Liver (tissue), 9 donors: ENCODE measurements around the gene NMBR. TPM values are rescaled to one million over a fixed set of nuclear protein-coding genes. Genes with fewer than 3 reads are reported as not detected.

Experiments used
- DNase-seq: peaks from one replicate; pipeline ENCODE4 v3.0.0-alpha.2; 2017; ENCODE audit warnings: low spot score
- H3K27ac ChIP-seq, 2 donors: one replicate each; pipeline ENCODE4 v1.7.0; 2013; ENCODE audit warnings: inconsistent platforms in 2 of 2, low read length in 2 of 2, control low read depth in 1 of 2, low read depth in 1 of 2, mild to moderate bottlenecking in 1 of 2
- H3K27me3 ChIP-seq, 4 donors: one replicate each; pipeline versions ENCODE4 v1.6.1 to v1.7.0; 2013; ENCODE audit warnings: low read length in 3 of 4, inconsistent platforms in 1 of 4, mild to moderate bottlenecking in 1 of 4, moderate library complexity in 1 of 4; ENCODE audit not compliant: control insufficient read depth in 4 of 4, insufficient read depth in 4 of 4
- H3K36me3 ChIP-seq, 4 donors: one replicate each; pipeline versions ENCODE4 v1.6.1 to v1.7.0; 2013; ENCODE audit warnings: low read length in 3 of 4, mild to moderate bottlenecking in 3 of 4, low read depth in 1 of 4, moderate library complexity in 1 of 4; ENCODE audit not compliant: control insufficient read depth in 4 of 4, insufficient read depth in 3 of 4
- H3K4me1 ChIP-seq, 4 donors: one replicate each; pipeline versions ENCODE4 v1.6.1 to v1.7.0; 2013; ENCODE audit warnings: low read length in 3 of 4, mild to moderate bottlenecking in 3 of 4, moderate library complexity in 1 of 4; ENCODE audit not compliant: control insufficient read depth in 4 of 4, insufficient read depth in 4 of 4
- H3K4me3 ChIP-seq, 3 donors: one replicate each; pipeline versions ENCODE4 v1.6.1 to v1.7.0; 2013; ENCODE audit warnings: low read length in 3 of 3, control low read depth in 1 of 3, low read depth in 1 of 3, mild to moderate bottlenecking in 1 of 3
- H3K9ac ChIP-seq, 2 donors: one replicate each; pipeline ENCODE4 v1.7.0; 2013; ENCODE audit warnings: low read length in 2 of 2, mild to moderate bottlenecking in 2 of 2, moderate library complexity in 2 of 2, control low read depth in 1 of 2, low read depth in 1 of 2
- H3K9me3 ChIP-seq, 4 donors: one replicate each; pipeline versions ENCODE4 v1.6.1 to v1.7.0; 2013; ENCODE audit warnings: low read length in 3 of 4; ENCODE audit not compliant: control insufficient read depth in 4 of 4
- ATF3 ChIP-seq: IDR thresholded peaks from 2 replicates; pipeline ENCODE4 v1.6.1; 2016; ENCODE audit warnings: antibody characterized with exemption
- CTCF ChIP-seq: fragments of 150-350 bp; IDR thresholded peaks from 2 replicates; pipeline ENCODE4 v1.5.1; 2017; ENCODE audit warnings: improper control_type of control experiment, low read depth, low read length; ENCODE audit not compliant: missing input control
- EGR1 ChIP-seq, 2 donors: IDR thresholded peaks; 2 replicates each; pipeline ENCODE4 v1.6.1; 2016 to 2018; ENCODE audit warnings: antibody characterized with exemption in 2 of 2, low read depth in 2 of 2
- FOXA1 ChIP-seq: IDR thresholded peaks from 2 replicates; pipeline ENCODE4 v1.6.1; 2016; ENCODE audit warnings: antibody characterized with exemption
- FOXA2 ChIP-seq: IDR thresholded peaks from 2 replicates; pipeline ENCODE4 v1.6.1; 2016; ENCODE audit warnings: antibody characterized with exemption
- GABPA ChIP-seq, 2 donors: IDR thresholded peaks in 1 of 2; conservative IDR thresholded peaks in 1 of 2; 2 replicates each; pipeline ENCODE4 v1.6.1; 2016; ENCODE audit warnings: antibody characterized with exemption in 2 of 2, mild to moderate bottlenecking in 1 of 2, moderate library complexity in 1 of 2
- HNF4A ChIP-seq, 2 donors: conservative IDR thresholded peaks; 2 replicates each; pipeline ENCODE4 v1.6.1; 2016; ENCODE audit warnings: antibody characterized with exemption in 2 of 2, mild to moderate bottlenecking in 2 of 2
- HNF4G ChIP-seq: IDR thresholded peaks from 2 replicates; pipeline ENCODE4 v1.6.1; 2016; ENCODE audit warnings: antibody characterized with exemption
- JUND ChIP-seq, 2 donors: IDR thresholded peaks; 2 replicates each; pipeline ENCODE4 v1.6.1; 2016; ENCODE audit warnings: antibody characterized with exemption in 2 of 2
- NR2F2 ChIP-seq: IDR thresholded peaks from 2 replicates; pipeline ENCODE4 v1.6.1; 2016; ENCODE audit warnings: antibody characterized with exemption
- RAD21 ChIP-seq, 2 donors: IDR thresholded peaks; 2 replicates each; pipeline ENCODE4 v1.6.1; 2016; ENCODE audit warnings: antibody characterized with exemption in 2 of 2, mild to moderate bottlenecking in 2 of 2
- REST ChIP-seq: IDR thresholded peaks from 2 replicates; pipeline ENCODE4 v1.6.1; 2016; ENCODE audit warnings: antibody characterized with exemption, mild to moderate bottlenecking
- RXRA ChIP-seq, 2 donors: IDR thresholded peaks; 2 replicates each; pipeline ENCODE4 v1.6.1; 2017 to 2018; ENCODE audit warnings: antibody characterized with exemption in 2 of 2, mild to moderate bottlenecking in 1 of 2
- SP1 ChIP-seq: IDR thresholded peaks from 2 replicates; pipeline ENCODE4 v1.6.1; 2018; ENCODE audit warnings: antibody characterized with exemption, mild to moderate bottlenecking
- TAF1 ChIP-seq: conservative IDR thresholded peaks from 2 replicates; pipeline ENCODE4 v1.6.1; 2016; ENCODE audit warnings: antibody characterized with exemption, mild to moderate bottlenecking
- YY1 ChIP-seq: IDR thresholded peaks from 2 replicates; pipeline ENCODE4 v1.6.1; 2016; ENCODE audit warnings: antibody characterized with exemption, mild to moderate bottlenecking
- ZBTB33 ChIP-seq: IDR thresholded peaks from 2 replicates; pipeline ENCODE4 v1.6.1; 2016; ENCODE audit warnings: antibody characterized with exemption
- WGBS: extraction: QIAGEN DNeasy Blood & Tissue Kit; methylation state at CpG from one replicate; pipeline ENCODE4 v1.1.7; 2013; 5-methylcytosine and 5-hydroxymethylcytosine counted together
- polyA plus RNA-seq, 2 donors: library from polyadenylated mRNA; stranded (reverse) in 1 of 2; unstranded in 1 of 2; fragments of 200-250 nt in 1 of 2; fragments of >200 nt in 1 of 2; fragmentation: Nextera tagmentation in 1 of 2; extraction: Ambion mirVana in 1 of 2; gene quantifications; one replicate each; pipeline versions ENCODE4 v1.2.1 to v1.2.3, GENCODE V29; 2013 to 2015
- total RNA-seq, 2 donors: library from RNA; depleted of rRNA; stranded (reverse); fragments of >200 nt; gene quantifications; one replicate each; pipeline ENCODE4 v1.2.3, GENCODE V29; 2014
- donor health status: healthy.
- donor health status: healthy.
- donor health status: healthy.
- donor health status: healthy.
- donor health status: healthy.

NMBR gene
- total and polyA plus RNA-seq, 4 donors, result not detected

- no peak for DNase-seq
- H3K36me3 ChIP-seq, result no peaks in the 10 kb centered on the region
- peaks cover 0 to 8% (median 3%) of the 10 kb centered on the region in 4 donors for H3K4me1 ChIP-seq
- TF ChIP-seq YY1 (no peak), ATF3 (no peak), REST (no peak), JUND (IDR thresholded peaks at IDR 0.05) (no peak), RXRA (IDR thresholded peaks at IDR 0.05) (no peak), NR2F2 (no peak), HNF4G (no peak), FOXA2 (no peak), HNF4A (conservative IDR thresholded peaks at IDR 0.05) (no peak), RAD21 (IDR thresholded peaks at IDR 0.05) (no peak), GABPA (IDR thresholded peaks at IDR 0.05 in 1 of 2, conservative IDR thresholded peaks at IDR 0.05 in 1 of 2) (no peak), FOXA1 (no peak), EGR1 (IDR thresholded peaks at IDR 0.05; ENCODE audit: low read depth in 2 of 2) (no peak), CTCF (no peak), ZBTB33 (no peak), TAF1 (no peak)
- H3K4me3 ChIP-seq, result no peak overlapping the region
- H3K27me3 ChIP-seq, result no peaks in the 10 kb centered on the region
- H3K9ac ChIP-seq, result no peak overlapping the region
- H3K9me3 ChIP-seq, result no peaks in the 10 kb centered on the region
- WGBS, result 90% methylated on average over 3 of the region's 3 CpGs
- H3K27ac ChIP-seq, result no peak overlapping the region
Observed at GRCh38 chr6:142155091-142155490, 8.2 kb upstream of the NMBR start.

- 82% methylated on average over 1 of the region's 1 CpG for WGBS
- no peak for TF ChIP-seq NR2F2
- no peak for TF ChIP-seq HNF4G
- no peak for TF ChIP-seq SP1
- TF ChIP-seq EGR1 (IDR thresholded peaks at IDR 0.05; ENCODE audit: low read depth in 2 of 2), result no peak
- TF ChIP-seq FOXA1, result no peak
- no peak for TF ChIP-seq HNF4A (conservative IDR thresholded peaks at IDR 0.05)
- Histone ChIP-seq H3K9ac (no peak overlapping the region), H3K4me1 (peaks cover 0 to 10% (median 3%) of the 10 kb centered on the region in 4 donors), H3K27me3 (no peaks in the 10 kb centered on the region), H3K9me3 (no peaks in the 10 kb centered on the region), H3K27ac (no peak overlapping the region), H3K36me3 (no peaks in the 10 kb centered on the region), H3K4me3 (no peak overlapping the region)
- DNase-seq, result no peak
Observed at GRCh38 chr6:142154336-142154735, 7.4 kb upstream of the NMBR start.
